ENCODE data around the gene RTKN2.
A peak's percentile ranks its signal among the peaks of the same experiment; 100 is the strongest.
"Not testable (repeated sequence)": the region's sequence is repeated elsewhere in the genome, so short reads cannot be mapped to it uniquely, and the experiment has no call there.

RTKN2 gene, protein sequence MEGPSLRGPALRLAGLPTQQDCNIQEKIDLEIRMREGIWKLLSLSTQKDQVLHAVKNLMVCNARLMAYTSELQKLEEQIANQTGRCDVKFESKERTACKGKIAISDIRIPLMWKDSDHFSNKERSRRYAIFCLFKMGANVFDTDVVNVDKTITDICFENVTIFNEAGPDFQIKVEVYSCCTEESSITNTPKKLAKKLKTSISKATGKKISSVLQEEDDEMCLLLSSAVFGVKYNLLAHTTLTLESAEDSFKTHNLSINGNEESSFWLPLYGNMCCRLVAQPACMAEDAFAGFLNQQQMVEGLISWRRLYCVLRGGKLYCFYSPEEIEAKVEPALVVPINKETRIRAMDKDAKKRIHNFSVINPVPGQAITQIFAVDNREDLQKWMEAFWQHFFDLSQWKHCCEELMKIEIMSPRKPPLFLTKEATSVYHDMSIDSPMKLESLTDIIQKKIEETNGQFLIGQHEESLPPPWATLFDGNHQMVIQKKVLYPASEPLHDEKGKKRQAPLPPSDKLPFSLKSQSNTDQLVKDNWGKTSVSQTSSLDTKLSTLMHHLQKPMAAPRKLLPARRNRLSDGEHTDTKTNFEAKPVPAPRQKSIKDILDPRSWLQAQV

DNA sequence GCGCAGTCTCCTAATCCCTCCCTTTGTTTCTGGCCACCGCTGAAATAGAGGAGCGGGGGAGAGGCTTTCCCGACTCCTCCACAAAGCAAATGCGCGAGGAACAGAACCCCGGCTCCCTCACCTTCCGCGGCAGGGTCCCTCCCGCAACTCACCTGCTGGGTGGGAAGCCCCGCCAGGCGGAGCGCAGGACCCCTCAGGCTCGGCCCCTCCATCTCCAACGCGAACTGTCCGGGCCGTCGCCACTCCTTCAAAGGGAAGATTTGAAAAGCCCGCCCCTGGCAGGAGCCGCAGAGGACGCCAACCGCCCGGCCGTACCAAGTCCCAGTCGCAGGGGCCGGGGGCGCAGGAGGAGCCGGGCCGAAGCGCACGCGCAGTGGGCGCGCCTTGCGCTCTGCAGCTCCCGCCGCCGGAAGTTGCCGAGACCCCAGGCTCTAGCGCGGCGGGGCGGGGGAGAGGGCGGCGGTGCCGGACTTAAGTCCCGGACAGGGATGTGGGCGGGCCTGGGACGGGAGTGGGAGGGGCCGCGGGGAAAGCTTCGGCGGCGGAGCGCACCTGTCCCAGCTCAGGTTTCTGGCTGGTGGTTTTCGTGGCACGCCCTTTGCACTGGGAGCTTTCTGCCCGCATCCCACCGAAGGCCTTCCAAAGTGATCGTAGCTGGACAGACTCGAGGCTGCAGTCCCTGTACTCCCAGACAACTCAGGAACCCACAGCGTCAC is at the start of gene RTKN2:
RTKN2 (minus strand) TSS at position 446 of the 716 bp plus-strand sequence; CDS start at position 212, 234 bp downstream.
- DNase-seq (ENCODE audit: low read depth) = peak; percentile 44

DNA sequence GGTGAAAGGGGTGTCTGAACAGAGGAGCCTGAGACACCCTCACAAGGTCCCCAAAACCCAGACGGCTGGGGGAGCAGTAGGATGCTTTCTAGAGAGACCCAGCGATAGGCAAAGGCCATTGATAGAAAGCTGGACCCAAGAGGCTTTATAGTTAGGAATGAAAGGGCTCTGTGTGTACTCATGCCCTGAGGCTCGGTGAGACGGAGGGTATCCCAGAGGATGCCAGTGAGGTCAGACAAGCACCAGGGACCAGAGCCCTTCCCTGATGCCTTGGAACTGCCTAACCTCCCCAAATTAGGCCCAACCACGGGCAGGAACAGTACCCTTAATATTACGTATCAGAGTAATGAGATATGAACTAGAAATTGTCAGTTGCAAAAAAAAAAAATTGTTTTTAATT is 48.6 kb upstream of the RTKN2 start:
- DNase-seq (ENCODE audit: low read depth) = no peak

DNA sequence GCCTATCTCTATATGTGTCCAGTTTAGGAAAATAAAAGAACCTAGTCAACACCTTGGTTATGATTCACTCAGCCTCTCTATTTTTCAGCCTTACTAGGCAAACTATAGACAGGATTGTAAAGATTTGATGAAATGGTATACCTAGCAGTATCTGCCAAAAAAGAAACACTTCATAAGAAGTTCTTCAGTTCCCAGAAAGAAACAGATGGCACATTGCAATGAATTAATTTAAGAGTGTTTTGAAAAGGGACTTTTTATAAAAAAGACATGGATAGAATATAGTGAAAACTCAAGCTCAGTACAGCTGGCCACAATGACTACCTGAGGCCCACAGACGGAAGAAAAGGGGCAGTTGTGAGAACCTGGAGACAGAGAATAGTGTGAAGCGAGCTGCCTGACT is 40.6 kb upstream of the RTKN2 start:
- DNase-seq (ENCODE audit: low read depth) = no peak

DNA sequence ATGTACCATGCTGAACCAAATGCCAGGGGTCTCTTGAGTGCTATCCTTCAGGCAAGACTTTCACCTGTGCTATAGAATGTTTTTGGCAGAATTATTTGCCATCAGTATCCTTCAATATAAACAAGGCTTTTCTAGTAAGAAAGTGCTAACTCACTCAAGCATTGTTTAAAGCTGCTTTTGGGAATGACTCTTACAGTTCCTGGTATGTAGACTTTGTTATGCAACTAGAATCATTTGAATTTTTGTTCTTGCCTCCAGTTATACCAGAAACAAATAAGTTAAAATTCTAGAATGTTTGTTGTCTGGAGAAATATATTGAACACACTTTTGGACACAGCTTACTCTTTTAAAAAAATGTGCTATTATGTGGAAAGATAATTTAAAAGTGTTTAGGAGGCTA is 39.5 kb upstream of the RTKN2 start:
- no peak for DNase-seq (ENCODE audit: low read depth)

DNA sequence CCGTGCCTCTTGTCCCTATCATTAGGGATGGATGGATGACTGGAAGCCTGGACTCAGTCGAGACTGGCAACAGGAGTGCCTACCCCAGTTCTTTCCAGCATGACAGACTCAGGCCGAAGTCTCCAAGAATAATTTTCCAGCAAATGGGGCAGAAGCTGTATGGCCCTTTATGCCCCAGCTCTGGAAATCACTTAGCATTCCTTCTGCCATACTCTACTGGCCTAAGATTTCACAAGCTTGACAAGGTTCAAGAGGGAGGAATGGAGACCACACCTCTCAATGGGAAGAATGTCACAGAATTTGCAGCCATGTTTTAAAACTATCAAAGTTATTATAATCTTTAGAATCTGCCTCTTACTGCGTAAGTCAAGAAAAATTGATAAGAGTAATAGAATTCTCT is 39.0 kb upstream of the RTKN2 start:
- DNase-seq (ENCODE audit: low read depth) = no peak

DNA sequence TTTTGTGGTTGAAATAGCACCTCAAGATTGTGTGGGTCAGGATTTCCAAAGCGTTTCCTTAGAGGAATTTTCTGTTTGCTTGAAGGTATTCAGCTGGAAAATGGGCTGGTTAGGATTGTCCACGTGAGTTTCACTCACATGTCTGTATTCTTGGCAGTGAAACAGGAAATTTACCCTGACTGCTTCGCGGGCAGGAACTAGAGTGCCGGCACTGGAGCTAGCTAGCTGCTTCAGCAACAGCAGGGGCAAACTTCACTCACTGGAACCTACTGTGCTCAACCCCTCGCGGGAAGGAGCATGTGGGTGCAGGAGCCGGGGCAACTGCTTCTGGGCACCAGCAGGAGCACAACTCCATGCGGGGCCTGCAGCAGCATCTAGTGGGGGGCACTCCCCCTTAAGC is 38.0 kb upstream of the RTKN2 start:
- peak; percentile 7 for DNase-seq (ENCODE audit: low read depth)

DNA sequence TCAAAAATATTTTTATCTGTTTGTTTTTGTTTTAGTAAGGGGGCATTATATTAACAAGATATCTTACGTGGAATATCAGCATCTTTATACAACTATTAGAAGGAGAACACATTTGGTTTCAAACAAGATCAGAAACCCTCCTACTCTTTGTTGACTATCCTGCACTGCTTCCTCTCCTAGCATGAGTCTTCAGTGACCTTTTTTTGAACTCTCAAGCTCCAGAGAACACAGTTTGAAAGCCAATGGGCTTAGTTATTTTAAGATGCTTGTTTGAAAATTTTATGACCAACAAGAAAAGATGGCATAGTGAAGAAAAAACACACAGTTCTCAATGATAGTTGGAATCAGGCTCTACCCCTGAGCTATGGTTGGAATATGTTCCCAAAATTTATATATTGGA is 37.2 kb upstream of the RTKN2 start:
- no peak for DNase-seq (ENCODE audit: low read depth)

DNA sequence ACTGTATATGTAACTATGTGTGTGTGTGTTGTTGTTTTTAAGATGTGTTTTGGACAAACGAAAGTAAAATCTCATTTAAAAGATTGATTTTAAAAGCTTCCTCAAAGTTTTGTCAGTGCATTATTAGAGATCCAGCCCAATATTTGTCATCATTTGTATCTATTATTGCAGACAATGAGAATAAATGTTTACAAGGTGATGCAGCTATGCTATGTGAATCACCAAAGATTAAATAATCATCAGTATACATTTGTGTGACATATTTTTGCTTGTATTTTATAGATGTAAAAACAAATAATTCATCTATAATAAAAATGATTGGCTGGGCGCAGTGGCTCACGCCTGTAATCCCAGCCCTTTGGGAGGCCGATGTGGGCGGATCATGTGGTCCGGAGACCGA is 35.3 kb upstream of the RTKN2 start:
- DNase-seq (ENCODE audit: low read depth) = no peak

DNA sequence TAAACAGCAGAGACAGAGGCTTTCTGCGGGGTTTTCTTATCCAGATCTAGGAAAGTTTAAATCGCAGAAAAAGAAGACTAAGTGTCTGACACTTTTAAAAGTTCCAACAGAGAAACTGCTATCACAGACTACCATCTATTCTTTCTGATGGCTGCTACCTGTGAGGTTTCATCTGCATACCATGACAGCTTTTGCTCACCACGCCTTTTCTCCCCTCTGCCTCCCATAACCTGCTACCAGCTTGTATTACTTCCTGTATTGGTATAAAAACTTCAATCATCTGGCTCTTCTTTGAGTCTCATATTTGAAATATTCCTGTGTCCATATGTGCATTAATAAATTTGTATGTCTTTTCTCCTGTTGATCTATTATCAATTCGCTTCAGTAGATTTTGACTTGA is 34.1 kb upstream of the RTKN2 start:
- DNase-seq (ENCODE audit: low read depth) = no peak

DNA sequence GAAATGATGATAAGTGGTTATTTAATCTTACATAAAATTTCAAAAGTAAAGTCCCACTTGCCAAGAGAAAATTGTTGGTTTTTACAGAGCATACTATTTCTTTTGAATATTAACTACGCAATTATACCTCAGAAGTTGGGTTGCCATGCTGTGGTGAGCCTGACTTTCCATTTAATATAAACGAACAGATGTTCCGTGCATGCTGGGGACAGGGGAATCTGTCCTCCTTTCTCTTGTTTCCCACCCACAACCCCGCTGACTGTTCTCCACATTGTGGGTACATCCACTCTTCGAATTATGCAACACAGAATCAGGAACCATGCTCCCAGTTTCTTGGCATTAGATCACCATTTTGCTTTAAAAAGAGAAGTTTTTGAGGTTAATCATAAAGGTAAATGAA is 29.2 kb upstream of the RTKN2 start:
- no peak for DNase-seq (ENCODE audit: low read depth)

DNA sequence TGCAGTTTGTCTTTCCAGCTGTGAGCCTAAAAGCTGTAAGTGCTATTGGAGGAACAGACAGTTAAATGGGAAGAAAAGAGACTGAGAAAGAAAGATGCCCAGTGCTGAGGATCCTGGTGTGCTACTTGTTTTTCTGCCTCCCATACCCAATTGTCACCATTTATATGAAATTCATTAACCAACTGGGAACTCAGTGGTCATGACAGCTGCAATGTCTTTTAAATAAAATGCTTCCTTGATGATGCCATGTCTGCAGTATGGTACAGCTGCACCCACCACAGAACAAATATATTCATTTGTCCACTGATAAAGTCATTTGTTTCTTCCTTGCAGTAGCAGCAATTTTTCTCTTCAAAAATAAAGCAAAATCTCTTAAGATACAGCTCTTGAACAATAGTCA is 15.6 kb upstream of the RTKN2 start:
- DNase-seq (ENCODE audit: low read depth) = no peak

DNA sequence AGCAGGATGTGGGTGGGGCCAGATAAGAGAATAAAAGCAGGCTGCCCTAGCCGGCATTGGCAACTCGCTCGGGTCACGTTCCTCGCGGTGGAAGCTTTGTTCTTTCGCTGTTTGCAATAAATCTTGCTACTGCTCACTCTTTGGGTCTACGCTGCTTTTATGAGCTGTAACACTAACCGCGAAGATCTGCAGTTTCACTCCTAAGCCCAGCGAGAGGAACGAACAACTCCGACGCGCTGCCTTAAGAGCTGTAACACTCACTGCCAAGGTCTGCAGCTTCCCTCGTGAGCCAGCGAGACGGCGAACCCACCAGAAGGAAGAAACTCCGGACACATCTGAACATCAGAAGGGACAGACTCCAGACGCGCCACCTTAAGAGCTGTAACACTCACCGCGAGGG is 12.7 kb upstream of the RTKN2 start:
- DNase-seq (ENCODE audit: low read depth) = not testable (repeated sequence)

DNA sequence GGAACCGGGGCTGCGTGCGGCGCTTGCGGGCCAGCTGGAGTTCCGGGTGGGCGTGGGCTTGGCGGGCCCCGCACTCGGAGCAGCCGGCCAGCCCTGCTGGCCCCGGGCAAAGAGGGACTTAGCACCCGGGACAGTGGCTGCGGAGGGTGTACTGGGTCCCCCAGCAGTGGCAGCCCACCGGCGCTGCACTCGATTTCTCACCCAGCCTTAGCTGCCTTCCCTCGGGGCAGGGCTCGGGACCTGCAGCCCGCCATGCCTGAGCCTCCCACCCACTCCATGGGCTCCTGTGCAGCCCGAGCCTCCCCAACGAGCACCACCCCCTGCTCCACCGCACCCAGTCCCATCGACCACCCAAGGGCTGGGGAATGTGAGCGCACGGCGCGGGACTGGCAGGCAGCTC is 11.7 kb upstream of the RTKN2 start:
- DNase-seq (ENCODE audit: low read depth) = not testable (repeated sequence)

DNA sequence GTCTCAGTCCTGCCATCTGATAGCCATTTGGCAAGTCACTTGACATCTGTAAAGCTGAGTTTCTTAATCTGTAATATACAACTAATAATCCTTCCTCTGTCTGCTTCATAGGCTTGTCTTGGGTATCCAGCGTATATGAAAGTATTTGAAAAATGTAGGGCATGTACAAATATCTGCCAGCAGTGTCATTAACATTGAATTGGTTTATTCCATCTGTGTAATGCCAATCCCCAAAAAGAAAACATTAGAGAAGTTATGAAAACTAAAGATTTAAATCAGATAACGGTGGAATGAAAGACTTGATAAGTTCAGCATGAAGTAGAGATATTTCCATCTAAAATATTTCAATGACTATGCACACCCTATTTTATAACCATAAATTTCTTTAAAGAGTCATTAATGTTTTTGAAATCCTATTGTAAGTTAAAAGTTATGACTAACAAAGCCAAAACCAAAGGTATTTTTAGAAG is 9.8 kb upstream of the RTKN2 start:
- no peak for DNase-seq (ENCODE audit: low read depth)

DNA sequence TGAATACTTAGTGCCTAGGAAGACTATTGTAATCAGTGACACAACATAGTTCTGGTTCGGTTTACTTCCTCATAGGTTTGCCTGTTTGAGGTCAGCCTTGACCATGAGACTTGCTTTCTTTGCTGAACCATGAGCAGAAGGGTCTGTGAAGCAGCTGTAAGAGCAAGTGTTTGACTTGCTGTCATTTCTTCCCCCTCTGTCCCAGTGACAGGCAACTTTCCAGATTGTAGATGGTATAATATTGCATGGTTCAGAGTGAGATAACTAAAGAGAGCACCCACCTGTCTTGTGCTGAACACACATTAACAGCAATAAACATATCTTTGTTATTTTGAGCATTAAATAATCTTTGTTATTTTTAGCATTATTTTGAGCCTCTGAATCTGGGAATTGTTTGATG is 9.3 kb upstream of the RTKN2 start:
- DNase-seq (ENCODE audit: low read depth) = no peak

DNA sequence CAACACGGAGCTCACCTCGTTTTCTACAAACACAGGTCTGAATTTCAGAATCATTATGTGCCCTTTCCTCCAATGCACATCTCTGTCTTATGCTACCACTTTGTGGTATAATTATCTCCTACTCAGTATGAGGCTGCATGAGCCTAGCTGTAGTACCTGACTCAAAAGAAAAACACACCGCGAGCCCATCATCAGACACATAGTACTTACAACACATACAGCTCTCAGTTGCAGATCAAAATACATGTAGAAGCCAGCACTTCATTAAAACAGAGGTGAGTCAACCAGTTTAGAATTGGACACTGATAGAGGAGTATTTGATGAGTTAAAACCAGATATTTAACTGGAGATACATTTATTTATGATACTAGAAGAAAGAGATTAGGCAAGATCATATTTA is 1.4 kb upstream of the RTKN2 start:
- no peak for DNase-seq (ENCODE audit: low read depth)

DNA sequence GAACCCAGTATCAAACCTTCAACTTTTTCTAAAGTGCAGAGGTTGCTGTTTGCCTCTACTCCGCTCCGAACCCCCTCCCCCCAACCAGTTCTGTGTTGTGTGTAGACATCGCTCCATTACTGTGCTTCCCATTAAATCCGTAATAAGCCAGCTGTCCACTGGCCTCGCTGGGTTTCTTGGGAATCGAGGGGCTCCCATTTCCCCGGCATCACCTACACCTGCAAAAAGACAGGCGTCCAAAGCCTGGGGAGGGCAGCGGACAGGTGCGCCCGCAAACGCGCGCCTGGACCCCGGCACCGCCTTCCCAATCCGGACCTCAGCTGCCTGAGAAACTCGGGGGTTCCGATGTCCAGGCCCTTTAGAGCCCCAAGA is 631 bp downstream of the RTKN2 start:
- DNase-seq (ENCODE audit: low read depth) = no peak

DNA sequence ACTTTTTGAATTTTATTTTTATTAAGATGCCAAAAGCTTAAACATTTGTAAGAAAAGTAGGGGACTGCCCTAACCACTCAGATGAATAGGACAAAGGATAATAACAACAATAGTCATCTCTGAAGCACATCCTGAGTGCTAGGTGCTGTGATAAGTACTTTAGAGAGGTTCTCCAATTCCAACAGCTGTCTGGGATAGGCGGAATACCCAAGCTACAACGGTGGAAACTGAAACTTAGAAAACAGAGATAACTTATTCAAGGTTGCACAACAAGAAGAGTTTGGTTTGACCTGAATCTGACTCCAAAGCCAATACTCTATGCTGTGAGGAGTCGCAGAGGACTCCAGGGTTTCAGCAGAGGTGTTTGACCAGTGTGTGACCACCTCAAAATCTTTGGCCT is 2.0 kb downstream of the RTKN2 start:
- DNase-seq (ENCODE audit: low read depth) = no peak

DNA sequence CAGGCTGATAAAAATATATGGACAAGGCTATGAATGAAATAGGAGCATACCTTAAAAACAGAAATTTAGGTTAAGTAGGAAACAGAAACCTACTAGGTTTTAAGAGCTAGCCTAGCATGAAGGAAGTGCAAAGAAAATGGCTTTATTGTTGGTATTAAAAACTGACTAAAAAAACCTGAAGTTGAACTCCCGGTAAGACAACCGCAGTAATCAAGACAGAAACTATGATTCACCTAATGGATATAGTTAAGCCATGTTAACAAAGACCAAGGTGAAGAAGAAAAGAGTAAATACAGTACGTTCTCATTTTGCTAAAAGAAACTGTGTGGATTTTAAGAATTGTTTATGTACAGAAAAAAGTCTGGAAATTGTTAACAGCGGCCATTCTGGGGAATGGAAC is 2.5 kb downstream of the RTKN2 start:
- DNase-seq (ENCODE audit: low read depth) = no peak

DNA sequence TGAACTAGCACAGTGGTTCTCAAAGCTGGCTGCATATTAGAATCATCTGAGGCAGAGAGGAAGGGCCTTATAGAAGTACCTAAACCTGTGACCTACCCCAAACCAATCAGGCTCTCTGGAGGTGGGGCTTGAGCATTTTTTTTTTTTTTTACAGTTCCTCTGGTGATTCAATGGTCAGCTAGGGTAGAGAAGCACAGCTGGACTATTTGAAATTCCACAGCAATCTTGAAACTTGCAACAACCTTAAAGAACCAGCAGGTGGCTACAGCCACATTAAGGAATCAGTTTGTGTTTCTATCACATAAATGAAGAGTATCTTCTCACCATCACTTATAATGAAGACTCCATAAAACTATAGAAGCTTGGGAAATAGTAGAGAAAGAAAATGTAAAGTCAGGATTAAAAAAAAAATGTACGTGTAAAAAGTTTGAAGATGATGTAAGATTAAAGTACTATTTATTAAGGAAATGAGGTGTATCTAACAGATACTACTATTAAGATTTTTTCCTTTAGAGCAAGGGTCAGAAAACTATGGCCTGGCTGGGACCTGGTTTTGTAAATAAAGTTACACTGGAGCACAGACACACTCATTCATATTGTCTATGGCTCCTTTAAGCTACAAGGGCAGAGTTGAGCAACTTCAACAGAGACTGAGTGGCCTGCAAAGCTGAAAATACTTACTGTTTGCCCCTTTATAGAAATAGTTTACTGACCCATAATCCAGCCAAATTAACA is 3.8 kb downstream of the RTKN2 start:
- no peak for DNase-seq (ENCODE audit: low read depth)

DNA sequence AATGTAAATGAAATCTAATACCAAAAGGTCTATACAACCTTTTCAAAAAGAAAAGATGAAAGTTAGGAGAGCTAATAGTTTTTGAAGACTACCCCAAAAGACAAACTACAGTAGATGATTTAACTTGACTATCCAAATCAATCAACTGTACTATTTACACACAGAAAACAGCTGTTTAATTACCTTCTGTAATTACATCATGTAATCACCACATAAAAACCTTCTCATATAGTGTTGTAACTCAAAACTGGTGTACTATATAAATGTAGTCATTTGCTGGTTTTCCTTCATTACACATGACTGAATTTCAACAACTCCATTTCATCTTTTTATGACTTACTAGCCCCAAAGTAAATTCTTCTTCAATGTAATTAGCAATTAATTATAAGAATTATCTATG is 4.5 kb downstream of the RTKN2 start:
- no peak for DNase-seq (ENCODE audit: low read depth)

DNA sequence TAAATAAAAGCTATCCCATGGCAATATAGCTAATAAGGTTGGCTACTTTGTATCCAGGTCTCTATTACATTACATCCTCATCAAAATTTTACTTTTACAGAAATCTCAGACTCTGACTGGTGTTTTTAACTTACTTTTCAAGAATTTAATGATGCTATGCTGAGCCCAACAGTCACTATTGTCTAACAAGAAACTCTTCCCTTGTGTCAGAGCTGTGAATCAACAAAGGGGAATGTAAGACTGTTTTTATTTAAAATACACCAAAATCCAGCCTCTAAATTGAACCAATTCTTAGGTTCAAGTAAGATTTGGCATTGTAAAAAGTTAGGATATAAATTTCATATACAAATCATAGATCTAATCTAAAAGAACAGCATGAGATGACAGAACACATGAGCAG is 7.0 kb downstream of the RTKN2 start:
- DNase-seq (ENCODE audit: low read depth) = no peak

DNA sequence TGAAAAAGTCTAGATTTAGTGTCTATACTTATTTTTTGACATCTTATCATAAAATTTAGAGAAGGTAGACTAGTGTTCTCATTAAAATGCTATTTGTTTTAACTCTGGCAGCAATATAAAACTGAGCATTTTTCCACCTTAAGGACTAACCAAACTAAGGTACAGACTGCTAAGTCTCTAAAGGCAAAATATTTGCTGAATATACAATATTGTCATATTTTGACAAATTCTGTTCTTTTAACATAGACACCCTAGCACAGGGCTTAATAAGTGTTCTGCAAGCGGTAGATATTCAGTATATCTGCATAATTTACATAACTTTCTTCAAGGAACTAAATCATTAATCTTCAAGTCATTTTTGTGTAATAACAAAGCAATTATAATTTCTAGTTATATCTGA is 8.6 kb downstream of the RTKN2 start:
- no peak for DNase-seq (ENCODE audit: low read depth)

Measured in activated T-cell treated with anti-CD3 and anti-CD28 coated beads for 1 hour (primary cell).